ENCODE data around the gene ALG8. TPM values are rescaled to one million over a fixed set of nuclear protein-coding genes. Genes with fewer than 3 reads are reported as not detected.

Gene ALG8
- polyA plus RNA-seq, 1 donor (not counting 4 experiments of a cell fraction or from before 2014, with no cell fraction given) = 71.8 TPM

GRCh38 chr11:78054971-78055370 lies 84.5 kb downstream of the ALG8 start:
- no peaks in the 10 kb centered on the region for H3K27me3 ChIP-seq (ENCODE audit: control insufficient read depth, extremely low read depth, insufficient read depth, low read length)
- H3K9ac ChIP-seq (ENCODE audit: control insufficient read depth, extremely low read depth, insufficient read depth, low read length) = no peak overlapping the region
- DNase-seq (ENCODE audit: low read depth, low spot score) (no peak), FAIRE-seq (no peak)
- TF ChIP-seq CTCF (optimal IDR thresholded peaks at IDR 0.05 in 1 of 3, IDR thresholded peaks at IDR 0.05 in 1 of 3, conservative IDR thresholded peaks at IDR 0.05 in 1 of 3; ENCODE audit: extremely low read depth in 1 of 3, insufficient read depth in 2 of 3, low read length in 3 of 3) (no peak), EZH2 (IDR thresholded peaks at IDR 0.05; ENCODE audit: low read length) (no peak)
- no peaks in the 10 kb centered on the region for H3K79me2 ChIP-seq (ENCODE audit: control insufficient read depth, insufficient read depth, low read length)
- H2AFZ ChIP-seq (ENCODE audit: control insufficient read depth, low read length) = no peak overlapping the region
- H3K4me1 ChIP-seq (ENCODE audit: control insufficient read depth, extremely low read depth, insufficient read depth, low read length) = peaks cover 3% of the 10 kb centered on the region
- H3K4me3 ChIP-seq (ENCODE audit: control insufficient read depth in 2 of 3, extremely low read depth in 1 of 3, insufficient read depth in 2 of 3, low read depth in 1 of 3, low read length in 3 of 3) = no peak overlapping the region
- H3K36me3 ChIP-seq (ENCODE audit: control insufficient read depth in 2 of 2, extremely low read depth in 1 of 2, insufficient read depth in 2 of 2, low read length in 2 of 2) = no peaks in the 10 kb centered on the region
- no peak overlapping the region for H3K4me2 ChIP-seq (ENCODE audit: control insufficient read depth, extremely low read depth, insufficient read depth, low read depth, low read length)
- H4K20me1 ChIP-seq (ENCODE audit: control insufficient read depth, extremely low read depth, insufficient read depth, low read length) = no peaks in the 10 kb centered on the region
- H3K9me1 ChIP-seq (ENCODE audit: control insufficient read depth, extremely low read depth, insufficient read depth, low read length) = no peaks in the 10 kb centered on the region
- no peak overlapping the region for H3K27ac ChIP-seq (ENCODE audit: control insufficient read depth, insufficient read depth, low read length)
- dilution Hi-C loops (cut with MboI; ENCODE audit: extremely low pct_ligation_motif_present, low sequenced_read_pairs) = no loop called here
- H3K9me3 ChIP-seq (ENCODE audit: control insufficient read depth, low read depth, low read length) = no peaks in the 10 kb centered on the region

- Histone ChIP-seq H3K9me1 (ENCODE audit: control insufficient read depth, extremely low read depth, insufficient read depth, low read length) (no peaks in the 10 kb centered on the region), H3K4me2 (ENCODE audit: control insufficient read depth, extremely low read depth, insufficient read depth, low read depth, low read length) (no peak overlapping the region), H3K36me3 (ENCODE audit: control insufficient read depth in 2 of 2, extremely low read depth in 1 of 2, insufficient read depth in 2 of 2, low read length in 2 of 2) (no peaks in the 10 kb centered on the region), H3K27ac (ENCODE audit: control insufficient read depth, insufficient read depth, low read length) (peak overlapping the region; percentile 44), H2AFZ (ENCODE audit: control insufficient read depth, low read length) (peak overlapping the region; percentile 74), H3K79me2 (ENCODE audit: control insufficient read depth, insufficient read depth, low read length) (no peaks in the 10 kb centered on the region), H3K4me1 (ENCODE audit: control insufficient read depth, extremely low read depth, insufficient read depth, low read length) (peaks cover 6% of the 10 kb centered on the region), H3K27me3 (ENCODE audit: control insufficient read depth, extremely low read depth, insufficient read depth, low read length) (no peaks in the 10 kb centered on the region), H3K9ac (ENCODE audit: control insufficient read depth, extremely low read depth, insufficient read depth, low read length) (no peak overlapping the region), H4K20me1 (ENCODE audit: control insufficient read depth, extremely low read depth, insufficient read depth, low read length) (no peaks in the 10 kb centered on the region), H3K9me3 (ENCODE audit: control insufficient read depth, low read depth, low read length) (no peaks in the 10 kb centered on the region), H3K4me3 (ENCODE audit: control insufficient read depth in 2 of 3, extremely low read depth in 1 of 3, insufficient read depth in 2 of 3, low read depth in 1 of 3, low read length in 3 of 3) (no peak overlapping the region)
- dilution Hi-C loops (cut with MboI; ENCODE audit: extremely low pct_ligation_motif_present, low sequenced_read_pairs) = no loop called here
- DNase-seq (ENCODE audit: low read depth, low spot score) = no peak
- FAIRE-seq = no peak
- no peak for TF ChIP-seq EZH2 (IDR thresholded peaks at IDR 0.05; ENCODE audit: low read length)
These were observed 88.2 kb downstream of the ALG8 start for GRCh38 chr11:78050964-78051831.

Small RNA genes within 50 kb of the gene (small RNA-seq; reads per million reads assigned to genes)
- 0 reads per million in 3 experiments for gene RNU6-126P (ENCODE audit: insufficient read length in 3 of 3, low read depth in 3 of 3, low replicate concordance in 1 of 3)

Other genes with a start within 250 kb of the ALG8 start
- gene INTS4, start 145.0 kb downstream of the ALG8 start, polyA plus RNA-seq = 14.9 to 19.4 TPM (median 18.0 TPM) in 3 replicates
- 0.81 to 3.4 TPM (median 2.1 TPM) in 3 replicates for gene KCTD14, start 116.3 kb downstream of the ALG8 start, polyA plus RNA-seq
- gene THRSP, start 75.8 kb downstream of the ALG8 start, polyA plus RNA-seq = not detected in 3 replicates
- gene NDUFC2, start 59.8 kb downstream of the ALG8 start, polyA plus RNA-seq = 132 to 150 TPM (median 150 TPM) in 3 replicates
- 10.4 to 14.9 TPM (median 13.1 TPM) in 3 replicates for gene KCTD21, start 49.0 kb upstream of the ALG8 start, polyA plus RNA-seq
- 4.8 to 8.4 TPM (median 5.0 TPM) in 3 replicates for gene USP35, start 49.3 kb upstream of the ALG8 start, polyA plus RNA-seq

Data from keratinocyte (primary cell).